DMS53 (cell line): ENCODE data around the gene KCNMB1.
"Not testable (repeated sequence)": the region's sequence is repeated elsewhere in the genome, so short reads cannot be mapped to it uniquely, and the experiment has no call there.

Experiments
- DNase-seq: peaks from one replicate; lab custom pipeline; 2025; lab: John Stamatoyannopoulos, UW

Gene KCNMB1

GRCh38 chr5:170376526-170376925 is 12.6 kb downstream of the KCNMB1 start:
- not testable (repeated sequence) for DNase-seq

DNA sequence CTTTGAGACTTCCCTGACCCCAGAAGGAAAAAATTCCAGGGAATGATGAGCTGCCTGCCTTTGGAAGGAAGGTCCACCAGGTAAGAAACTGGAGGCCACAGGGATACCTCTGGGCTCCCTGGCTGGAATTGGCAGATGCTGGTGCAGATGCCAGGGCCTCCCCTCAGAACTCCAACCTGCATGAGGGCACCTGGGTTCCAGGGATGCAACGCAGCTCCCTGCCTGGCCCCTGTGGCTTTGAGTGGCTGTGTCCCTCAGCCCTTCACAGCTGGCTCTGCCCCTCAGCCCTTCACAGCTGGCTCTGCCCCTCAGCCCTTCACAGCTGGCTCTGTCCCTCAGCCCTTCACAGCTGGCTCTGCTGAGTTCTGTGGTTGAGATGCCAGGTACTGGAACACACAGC is 13.9 kb downstream of the KCNMB1 start:
- no peak for DNase-seq

DNA sequence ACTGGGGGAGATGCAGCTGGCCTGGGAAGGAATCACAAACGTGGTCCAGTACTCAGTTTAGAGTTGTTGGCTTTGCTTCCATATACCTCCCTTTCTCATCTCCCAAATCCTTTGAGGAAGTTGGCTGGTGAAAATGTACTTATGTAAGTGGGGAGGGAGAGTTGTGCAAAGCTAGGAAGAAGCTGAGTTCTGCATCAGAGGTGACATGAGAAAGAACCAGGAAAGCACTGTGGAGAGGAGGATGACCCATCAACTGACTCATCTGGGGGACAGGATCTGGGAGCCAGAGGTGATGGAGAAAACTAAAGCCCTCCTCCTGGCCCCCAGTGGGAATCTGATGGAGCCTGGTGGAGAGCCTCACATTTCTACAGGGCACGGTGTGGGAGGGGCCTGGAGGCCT is 16.2 kb downstream of the KCNMB1 start:
- no peak for DNase-seq

- DNase-seq: no peak
Observed at GRCh38 chr5:170368586-170368985, 20.6 kb downstream of the KCNMB1 start.

DNA sequence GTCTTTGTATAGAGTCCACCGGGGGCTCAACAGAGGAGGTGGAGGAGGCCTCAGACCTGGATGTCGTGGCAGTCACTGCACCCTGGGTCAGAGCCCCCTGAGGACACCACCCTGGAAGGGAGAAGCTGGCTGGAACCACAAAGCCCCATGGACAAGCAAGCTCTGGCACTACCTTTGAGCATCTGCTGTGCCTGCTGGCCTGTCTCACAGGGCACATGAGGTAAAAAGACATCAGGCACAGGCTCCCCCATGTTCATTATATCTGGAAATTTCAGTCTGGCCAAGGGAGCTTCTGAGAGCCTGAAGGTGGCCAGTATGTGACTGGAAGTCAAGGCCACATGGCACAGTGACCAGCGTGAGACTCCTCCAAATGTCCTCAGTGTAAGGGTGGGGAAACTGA is 22.9 kb downstream of the KCNMB1 start:
- DNase-seq: no peak

DNA sequence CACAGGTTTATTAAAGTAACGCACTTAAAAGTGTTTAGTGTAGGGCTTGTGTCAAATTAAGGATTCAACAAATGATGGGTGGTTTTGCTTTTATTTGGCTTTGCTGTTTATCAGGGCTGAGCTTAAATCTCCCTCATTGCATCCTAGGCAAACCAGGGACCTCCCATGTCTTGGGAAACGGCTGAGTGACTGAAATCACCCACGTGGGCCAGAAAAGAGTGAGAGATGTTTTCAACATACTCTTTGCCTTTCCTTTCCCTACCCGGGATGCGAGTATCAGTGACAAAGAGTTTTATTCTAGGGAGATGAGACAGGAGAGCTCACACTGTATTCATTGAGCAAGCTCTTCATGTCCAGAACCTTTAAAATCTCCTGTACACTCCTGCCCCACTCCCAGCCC is 23.3 kb downstream of the KCNMB1 start:
- no peak for DNase-seq

DNA sequence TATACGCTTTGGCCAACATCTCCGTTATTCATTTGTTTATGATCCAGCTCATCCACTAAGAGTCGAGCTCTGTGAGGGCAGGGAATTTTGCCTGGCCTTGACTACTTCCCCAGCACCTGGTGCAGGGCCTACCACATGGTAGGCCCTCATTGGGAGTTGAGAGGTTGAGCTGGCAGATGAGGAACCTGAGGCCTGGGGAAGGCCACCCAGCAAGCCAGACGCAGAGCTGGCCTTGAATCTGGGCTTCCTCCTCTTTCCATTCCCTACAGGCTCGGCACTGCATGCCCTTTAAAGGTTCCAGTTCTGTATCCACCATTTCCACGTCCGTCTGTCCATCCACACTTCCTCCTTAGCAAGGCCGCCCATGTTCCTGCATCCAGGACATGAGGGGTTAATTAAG is 24.2 kb downstream of the KCNMB1 start:
- no peak for DNase-seq

- no peak for DNase-seq
Observed at GRCh38 chr5:170363671-170364070, 25.5 kb downstream of the KCNMB1 start.

DNA sequence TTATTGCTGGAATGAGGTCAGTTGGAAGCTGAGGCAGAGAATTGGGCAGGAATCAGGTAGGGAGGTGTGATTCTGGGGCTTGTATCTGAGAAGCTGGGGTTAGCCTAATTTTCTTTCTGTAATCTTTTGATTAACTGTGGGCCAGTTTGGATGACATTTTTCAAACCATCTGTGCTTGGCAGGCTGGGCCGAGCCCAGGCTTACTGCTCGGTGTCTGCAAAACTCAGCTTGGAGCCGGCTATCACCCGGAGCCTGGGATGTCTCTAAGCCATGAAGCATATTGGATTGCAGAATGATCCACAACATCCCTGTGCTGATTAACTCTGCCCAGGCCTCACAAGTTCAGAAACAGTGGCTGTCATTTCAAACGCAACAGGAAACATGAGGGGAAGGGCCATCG is 26.5 kb downstream of the KCNMB1 start:
- no peak for DNase-seq

DNA sequence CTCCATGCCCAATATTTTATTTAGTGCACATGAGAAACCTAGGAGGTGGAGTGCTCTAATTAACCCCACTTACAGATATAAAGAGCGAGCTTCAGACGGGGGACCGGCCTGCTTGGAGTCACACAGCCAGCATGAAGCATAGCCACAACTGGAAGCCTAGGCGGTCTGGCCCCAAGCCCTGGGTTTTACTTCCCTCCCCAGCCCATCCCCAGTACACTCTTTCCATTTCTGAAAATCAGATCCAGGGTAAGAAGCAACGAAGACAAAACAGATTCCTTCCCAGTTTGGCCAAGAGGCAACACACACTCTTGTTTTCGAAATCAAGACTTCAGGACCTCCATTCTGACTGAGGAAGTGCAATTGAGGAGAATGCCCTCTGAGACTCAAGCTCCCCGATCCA is 27.1 kb downstream of the KCNMB1 start:
- no peak for DNase-seq

- DNase-seq: no peak
Observed at GRCh38 chr5:170361616-170362015, 27.6 kb downstream of the KCNMB1 start.

DNA sequence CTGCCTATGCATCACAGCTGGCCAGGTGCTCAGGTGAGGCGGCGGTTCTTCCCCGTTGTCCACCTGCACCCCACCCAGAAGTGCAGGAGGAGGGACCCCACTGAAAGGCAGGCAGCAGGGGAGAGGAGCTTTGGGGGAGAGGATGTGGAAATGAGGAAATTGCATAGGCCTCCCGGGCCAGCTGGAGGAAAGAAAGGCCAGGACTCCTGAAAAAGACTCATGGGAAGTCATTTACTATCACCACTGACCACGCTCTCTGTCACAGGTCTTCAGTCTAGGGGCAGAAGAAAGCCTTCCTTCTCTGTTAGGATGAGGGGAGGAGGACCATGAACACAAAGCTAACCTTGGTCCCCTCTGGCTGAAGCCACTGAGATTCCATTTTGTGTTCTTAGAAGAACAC is 28.1 kb downstream of the KCNMB1 start:
- no peak for DNase-seq

DNA sequence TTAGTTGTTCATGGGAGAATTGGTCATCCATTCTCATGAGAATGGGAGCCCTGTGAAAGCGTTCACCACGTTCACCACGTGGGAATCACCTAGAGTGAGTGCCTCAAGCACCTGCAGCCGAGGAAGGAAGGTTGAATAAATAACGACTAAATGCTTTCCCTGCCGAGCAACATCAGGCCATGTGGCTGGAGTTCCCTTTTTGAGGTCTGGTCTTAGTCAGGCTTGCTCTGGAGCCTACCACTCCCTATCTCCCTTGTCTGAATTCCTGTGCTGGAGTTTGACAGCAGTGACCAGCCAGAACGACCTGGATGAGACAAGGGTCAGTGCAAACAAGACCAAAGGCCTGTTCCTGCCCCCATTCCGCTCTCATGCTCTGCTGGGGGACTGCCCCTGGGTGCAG is 28.5 kb downstream of the KCNMB1 start:
- no peak for DNase-seq

- no peak for DNase-seq
Observed at GRCh38 chr5:170357955-170358444, 31.2 kb downstream of the KCNMB1 start.

GRCh38 chr5:170355601-170356098 is 33.5 kb downstream of the KCNMB1 start:
- DNase-seq: no peak

DNA sequence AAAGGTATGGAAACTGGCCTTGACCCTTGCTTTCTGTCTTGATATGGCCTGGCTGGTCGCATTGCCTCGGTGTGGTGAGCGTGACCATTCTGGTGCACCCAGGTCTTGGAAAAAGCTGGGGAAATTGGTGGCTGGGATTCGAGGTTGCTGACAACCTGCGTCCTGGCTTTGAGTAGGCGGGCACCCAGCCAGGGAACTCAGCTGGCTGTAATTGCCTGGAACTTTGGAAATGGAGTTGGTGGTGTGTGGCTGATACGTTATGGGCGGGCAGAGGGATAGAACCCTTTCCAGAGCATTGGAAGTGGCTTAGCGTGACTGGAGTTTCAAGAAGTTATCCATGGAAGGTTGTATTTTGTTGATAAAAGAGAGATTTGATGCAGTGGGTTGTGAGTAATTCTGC is 35.2 kb downstream of the KCNMB1 start:
- DNase-seq: no peak

DNA sequence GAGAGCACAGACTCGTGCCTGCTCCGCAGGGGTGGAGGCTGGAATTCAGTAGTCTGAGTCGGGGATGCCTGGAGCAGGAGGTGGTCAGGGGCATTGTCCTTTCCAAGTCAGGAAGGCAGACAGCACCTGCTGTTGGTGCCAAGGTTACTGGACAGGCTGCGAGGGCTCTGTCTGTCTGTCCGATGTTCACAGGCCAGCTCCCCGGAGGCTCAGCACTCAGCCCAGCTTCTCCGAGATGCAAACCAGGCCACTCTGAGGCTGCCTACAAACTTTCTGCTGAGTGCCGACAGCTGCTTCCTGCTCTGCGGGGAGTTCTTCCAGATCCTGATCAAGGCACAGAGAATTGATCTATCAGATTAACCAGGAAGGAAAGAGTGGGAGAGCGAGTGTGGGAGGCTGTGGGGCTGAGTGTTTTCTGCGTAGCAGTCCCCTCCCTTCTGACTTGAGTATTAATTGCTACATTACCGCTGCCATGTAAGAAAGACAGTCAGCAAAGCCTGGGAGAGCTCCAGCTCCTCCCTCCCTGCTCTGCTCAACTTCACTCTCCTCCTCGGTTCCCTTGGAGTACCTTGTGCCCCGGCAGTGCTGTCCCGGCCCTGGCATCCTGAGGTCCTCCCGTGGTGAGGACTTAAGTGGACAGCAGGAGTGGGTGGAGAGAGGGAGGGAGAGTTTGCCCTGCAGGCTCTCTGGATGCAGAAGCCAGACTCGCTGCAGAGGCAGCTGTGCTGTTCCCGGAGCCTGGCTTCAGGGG is 36.0 kb downstream of the KCNMB1 start:
- no peak for DNase-seq

GRCh38 chr5:170348137-170348633 is 41.0 kb downstream of the KCNMB1 start:
- DNase-seq: no peak

- no peak for DNase-seq
Observed at GRCh38 chr5:170347022-170347567, 42.1 kb downstream of the KCNMB1 start.

GRCh38 chr5:170345971-170346370 is 43.2 kb downstream of the KCNMB1 start:
- no peak for DNase-seq

- no peak for DNase-seq
Observed at GRCh38 chr5:170343177-170343576, 46.0 kb downstream of the KCNMB1 start.

GRCh38 chr5:170342153-170342725 is 46.9 kb downstream of the KCNMB1 start:
- no peak for DNase-seq

GRCh38 chr5:170341545-170341944 is 47.6 kb downstream of the KCNMB1 start:
- DNase-seq: no peak
